OCI-LY1 (cell line): Measurements from ENCODE around the gene SLC17A2.

ENCODE experiments used
- CTCF ChIP-seq: fragments of 200-600 bp; sonication (generic), shearing (Covaris generic); IDR thresholded peaks from 2 replicates; pipeline ENCODE4 v1.5.1; 2017; ENCODE audit warnings: mild to moderate bottlenecking, antibody characterized with exemption, low read length, moderate library complexity, mixed read lengths
- EZH2 ChIP-seq: fragments of 200-600 bp; sonication (generic), shearing (Covaris generic); IDR thresholded peaks from 2 replicates; pipeline ENCODE4 v1.8.0; 2017; ENCODE audit warnings: borderline replicate concordance, mixed run types, mild to moderate bottlenecking, antibody characterized with exemption, low read length, moderate library complexity, mixed read lengths

GRCh38 chr6:25962149-25963127, 31.9 kb upstream of the SLC17A2 start, which contains the start of gene TRIM38:
- TF ChIP-seq CTCF (no peak; the same call in 1 of the 2 replicates), EZH2 (no peak)
